ENCODE data around the gene WIPF1.
A peak's percentile ranks its signal among the peaks of the same experiment; 100 is the strongest.

WIPF1 gene

GRCh38 chr2:174623690-174624089 lies 26.1 kb upstream of the WIPF1 start:
- no peak for DNase-seq (ENCODE audit: low read depth)
- H3K4me3 ChIP-seq (ENCODE audit: low read length), result no peak overlapping the region
- no peak for TF ChIP-seq CTCF (IDR thresholded peaks at IDR 0.05; ENCODE audit: insufficient read depth, low read depth, low read length, missing control alignments)

- no peak for TF ChIP-seq CTCF (IDR thresholded peaks at IDR 0.05; ENCODE audit: insufficient read depth, low read depth, low read length, missing control alignments)
- DNase-seq (ENCODE audit: low read depth), result no peak
- H3K4me3 ChIP-seq (ENCODE audit: low read length), result no peak overlapping the region
Observed at GRCh38 chr2:174623106-174623637, 25.6 kb upstream of the WIPF1 start.

GRCh38 chr2:174621323-174621722 lies 23.7 kb upstream of the WIPF1 start:
- no peak for DNase-seq (ENCODE audit: low read depth)
- no peak overlapping the region for H3K4me3 ChIP-seq (ENCODE audit: low read length)
- TF ChIP-seq CTCF (IDR thresholded peaks at IDR 0.05; ENCODE audit: insufficient read depth, low read depth, low read length, missing control alignments), result no peak

- no peak for TF ChIP-seq CTCF (IDR thresholded peaks at IDR 0.05; ENCODE audit: insufficient read depth, low read depth, low read length, missing control alignments)
- no peak overlapping the region for H3K4me3 ChIP-seq (ENCODE audit: low read length)
- no peak for DNase-seq (ENCODE audit: low read depth)
Observed at GRCh38 chr2:174618179-174618578, 20.6 kb upstream of the WIPF1 start.

GRCh38 chr2:174617718-174618117 lies 20.1 kb upstream of the WIPF1 start:
- H3K4me3 ChIP-seq (ENCODE audit: low read length), result no peak overlapping the region
- TF ChIP-seq CTCF (IDR thresholded peaks at IDR 0.05; ENCODE audit: insufficient read depth, low read depth, low read length, missing control alignments), result no peak
- no peak for DNase-seq (ENCODE audit: low read depth)

- no peak for TF ChIP-seq CTCF (IDR thresholded peaks at IDR 0.05; ENCODE audit: insufficient read depth, low read depth, low read length, missing control alignments)
- H3K4me3 ChIP-seq (ENCODE audit: low read length), result no peak overlapping the region
- peak; percentile 18 for DNase-seq (ENCODE audit: low read depth)
Observed at GRCh38 chr2:174617120-174617519, 19.5 kb upstream of the WIPF1 start.

- no peak for TF ChIP-seq CTCF (IDR thresholded peaks at IDR 0.05; ENCODE audit: insufficient read depth, low read depth, low read length, missing control alignments)
- no peak overlapping the region for H3K4me3 ChIP-seq (ENCODE audit: low read length)
- peak; percentile 89 for DNase-seq (ENCODE audit: low read depth)
Observed at GRCh38 chr2:174615871-174616436, 18.4 kb upstream of the WIPF1 start.
